HepG2 (cell line): ENCODE measurements around the gene PCYOX1L. TPM values are rescaled to one million over a fixed set of nuclear protein-coding genes. Genes with fewer than 3 reads are reported as not detected.

ENCODE experiments used
- GABPB1 ChIP-seq: IDR thresholded peaks from 2 replicates; pipeline ENCODE4 v1.6.1; 2016; ENCODE audit warnings: mild to moderate bottlenecking, missing genetic modification reagents, moderate library complexity, missing compliant biosample characterization
- KDM5A ChIP-seq: fragments of 200-600 bp; sonication (generic); IDR thresholded peaks from 2 replicates; pipeline ENCODE4 v1.7.0; 2018; ENCODE audit warnings: antibody characterized with exemption, mild to moderate bottlenecking, low read length, borderline replicate concordance
- KLF12 ChIP-seq: sonication (generic); formaldehyde crosslinking; IDR thresholded peaks from 2 replicates; pipeline ENCODE4 v1.4.0; 2020; ENCODE audit warnings: missing genetic modification reagents, borderline replicate concordance
- PATZ1 ChIP-seq: sonication (generic); formaldehyde crosslinking; IDR thresholded peaks from 2 replicates; pipeline ENCODE4 v1.4.0; 2020; ENCODE audit warnings: missing genetic modification reagents
- PPARG ChIP-seq: conservative IDR thresholded peaks from 2 replicates; pipeline ENCODE4 v1.6.1; 2016; ENCODE audit warnings: missing biosample characterization, missing genetic modification reagents
- RERE ChIP-seq: IDR thresholded peaks from 2 replicates; pipeline ENCODE4 v1.6.1; 2016; ENCODE audit warnings: low read depth, missing genetic modification reagents, missing compliant biosample characterization
- ZHX1 ChIP-seq: sonication (generic); formaldehyde crosslinking; IDR thresholded peaks from 2 replicates; pipeline ENCODE4 v1.8.1; 2022; ENCODE audit warnings: low read depth, mild to moderate bottlenecking, missing genetic modification reagents
- ZNF142 ChIP-seq: sonication (generic); formaldehyde crosslinking; IDR thresholded peaks from 2 replicates; pipeline ENCODE4 v1.4.0; 2020; ENCODE audit warnings: missing genetic modification reagents
- ZNF30 ChIP-seq: sonication (generic); formaldehyde crosslinking; IDR thresholded peaks from 2 replicates; pipeline ENCODE4 v1.5.0; 2020; ENCODE audit warnings: mild to moderate bottlenecking, missing genetic modification reagents
- ZNF335 ChIP-seq: sonication (generic); formaldehyde crosslinking; IDR thresholded peaks from 2 replicates; pipeline ENCODE4 v1.4.0; 2020; ENCODE audit warnings: missing genetic modification reagents
- ZNF354B ChIP-seq: sonication (generic); formaldehyde crosslinking; IDR thresholded peaks from 2 replicates; pipeline ENCODE4 v1.8.0; 2022; ENCODE audit warnings: mild to moderate bottlenecking, missing genetic modification reagents
- ZNF776 ChIP-seq: sonication (generic); formaldehyde crosslinking; IDR thresholded peaks from 2 replicates; pipeline ENCODE4 v1.4.0; 2020; ENCODE audit warnings: mild to moderate bottlenecking, missing genetic modification reagents
- polyA plus RNA-seq, 8 experiments: library from polyadenylated mRNA; depleted of rRNA in 3 of 8; stranded (reverse) in 7 of 8; unstranded in 1 of 8; fragments of >200 nt; fragmentation: Illumina TruSeq in 4 of 8; extraction: Trizol in 4 of 8; gene quantifications; 2 replicates each; pipeline versions ENCODE4 v1.2.1 to v1.2.3, GENCODE V29; 2011 to 2016; ENCODE audit warnings: low read depth in 4 of 8, missing spikeins in 1 of 8, mixed read lengths in 1 of 8; ENCODE audit not compliant: insufficient read depth in 1 of 8
- total RNA-seq, 5 experiments: library from RNA; depleted of rRNA; stranded (reverse); fragments of >200 nt; fragmentation: Illumina TruSeq; extraction: Trizol; gene quantifications; 2 replicates each; pipeline ENCODE4 v1.2.3, GENCODE V29; 2016; ENCODE audit warnings: low read depth in 1 of 5

Gene PCYOX1L
- total and polyA plus RNA-seq, 2 of the 13 experiments (the other 11 are each of a cell fraction or from before 2014, with no cell fraction given): 1.00 to 3.7 TPM

GRCh38 chr5:149322518-149322917, 35.3 kb upstream of the PCYOX1L start (continued):
- TF ChIP-seq ZNF335 (CRISPR knock-in tag): no peak
- no peak for TF ChIP-seq KLF12 (CRISPR knock-in tag)
- no peak for TF ChIP-seq ZNF354B
- peak; percentile 31; the same call in 1 of the 2 replicates for TF ChIP-seq GABPB1 (CRISPR knock-in tag)
- no peak for TF ChIP-seq RERE (CRISPR knock-in tag)
- TF ChIP-seq ZNF30 (CRISPR knock-in tag): no peak
- TF ChIP-seq ZHX1 (CRISPR knock-in tag): no peak
- no peak for TF ChIP-seq ZNF776
- TF ChIP-seq PATZ1: peak; percentile 55
- TF ChIP-seq KDM5A: no peak
- TF ChIP-seq ZNF142: no peak
- TF ChIP-seq PPARG (CRISPR knock-in tag): no peak
